HCEC 1CT (cell line): ENCODE data around the gene RPL13.
"Not testable (repeated sequence)": the region's sequence is repeated elsewhere in the genome, so short reads cannot be mapped to it uniquely, and the experiment has no call there.

Experiments used
- DNase-seq: peaks from one replicate; pipeline ENCODE4 v3.0.0-alpha.2; 2017

RPL13 gene

DNA sequence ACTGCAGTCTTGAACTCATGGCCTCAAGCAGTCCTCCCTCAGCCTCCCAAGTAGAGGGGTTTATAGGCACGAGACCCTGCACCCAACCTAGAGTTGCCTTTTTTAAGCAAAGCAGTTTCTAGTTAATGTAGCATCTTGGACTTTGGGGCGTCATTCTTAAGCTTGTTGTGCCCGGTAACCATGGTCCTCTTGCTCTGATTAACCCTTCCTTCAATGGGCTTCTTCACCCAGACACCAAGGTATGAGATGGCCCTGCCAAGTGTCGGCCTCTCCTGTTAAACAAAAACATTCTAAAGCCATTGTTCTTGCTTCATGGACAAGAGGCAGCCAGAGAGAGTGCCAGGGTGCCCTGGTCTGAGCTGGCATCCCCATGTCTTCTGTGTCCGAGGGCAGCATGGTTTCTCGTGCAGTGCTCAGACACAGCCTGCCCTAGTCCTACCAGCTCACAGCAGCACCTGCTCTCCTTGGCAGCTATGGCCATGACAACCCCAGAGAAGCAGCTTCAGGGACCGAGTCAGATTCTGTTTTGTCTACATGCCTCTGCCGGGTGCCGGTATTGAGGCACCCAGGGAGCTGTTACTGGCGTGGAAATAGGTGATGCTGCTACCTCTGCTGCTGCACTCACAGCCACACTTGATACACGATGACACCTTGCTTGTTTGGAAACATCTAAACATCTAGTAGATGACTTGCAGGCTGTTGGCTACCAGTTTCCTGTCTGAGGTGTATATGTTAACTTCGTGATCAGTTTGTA is 3.3 kb downstream of the RPL13 start:
- DNase-seq, result no peak

DNA sequence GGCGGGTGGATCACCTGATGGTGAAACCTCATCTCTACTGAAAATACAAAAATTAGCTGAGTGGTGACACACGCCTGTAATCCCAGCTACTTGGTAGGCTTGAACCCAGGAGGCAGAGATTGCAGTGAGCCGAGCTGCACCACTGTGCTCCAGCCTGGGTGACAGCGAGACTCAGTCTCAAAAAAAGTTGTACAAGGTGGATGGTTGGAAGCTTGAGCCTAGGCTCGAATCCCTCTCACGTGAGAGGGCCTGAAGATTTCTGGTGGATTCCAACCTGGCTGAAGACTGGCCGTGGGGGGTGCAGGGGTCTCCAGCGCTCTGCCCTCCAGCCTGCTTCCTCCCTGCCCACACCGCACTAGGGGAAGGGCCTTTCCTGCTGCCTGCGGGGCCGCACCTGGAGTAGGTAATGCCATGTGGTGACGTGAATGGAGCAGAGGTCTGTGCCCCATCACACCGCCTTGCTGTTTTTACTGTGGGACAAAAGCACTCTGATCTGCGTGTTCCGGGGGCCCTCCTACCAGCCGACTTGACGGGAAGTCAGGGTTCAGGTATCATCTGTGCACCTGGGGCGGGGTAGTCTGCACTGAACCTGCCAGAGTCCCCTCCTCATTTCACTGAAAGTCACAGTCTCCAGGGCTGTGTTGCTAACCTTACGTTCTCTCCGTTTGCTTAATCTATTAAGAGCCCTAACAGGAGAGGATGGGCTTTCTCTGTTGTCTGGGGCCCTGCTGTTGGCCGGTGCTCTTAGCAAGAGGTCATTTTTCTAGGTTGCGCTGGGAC is 4.2 kb downstream of the RPL13 start:
- DNase-seq, result no peak

DNA sequence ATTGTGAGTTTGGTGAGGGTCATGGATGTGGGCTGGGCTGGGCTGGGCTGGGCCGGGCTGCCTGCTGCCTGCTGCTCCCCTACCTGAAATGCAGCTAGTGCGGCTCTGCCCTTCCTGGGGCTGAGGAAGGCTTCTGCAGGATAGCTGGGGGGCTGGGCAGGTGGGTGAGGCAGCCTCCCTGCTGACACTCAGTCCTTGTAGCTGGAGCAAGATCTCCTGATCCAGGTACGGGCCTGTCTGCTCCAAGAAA is 4.7 kb downstream of the RPL13 start:
- DNase-seq, result no peak

DNA sequence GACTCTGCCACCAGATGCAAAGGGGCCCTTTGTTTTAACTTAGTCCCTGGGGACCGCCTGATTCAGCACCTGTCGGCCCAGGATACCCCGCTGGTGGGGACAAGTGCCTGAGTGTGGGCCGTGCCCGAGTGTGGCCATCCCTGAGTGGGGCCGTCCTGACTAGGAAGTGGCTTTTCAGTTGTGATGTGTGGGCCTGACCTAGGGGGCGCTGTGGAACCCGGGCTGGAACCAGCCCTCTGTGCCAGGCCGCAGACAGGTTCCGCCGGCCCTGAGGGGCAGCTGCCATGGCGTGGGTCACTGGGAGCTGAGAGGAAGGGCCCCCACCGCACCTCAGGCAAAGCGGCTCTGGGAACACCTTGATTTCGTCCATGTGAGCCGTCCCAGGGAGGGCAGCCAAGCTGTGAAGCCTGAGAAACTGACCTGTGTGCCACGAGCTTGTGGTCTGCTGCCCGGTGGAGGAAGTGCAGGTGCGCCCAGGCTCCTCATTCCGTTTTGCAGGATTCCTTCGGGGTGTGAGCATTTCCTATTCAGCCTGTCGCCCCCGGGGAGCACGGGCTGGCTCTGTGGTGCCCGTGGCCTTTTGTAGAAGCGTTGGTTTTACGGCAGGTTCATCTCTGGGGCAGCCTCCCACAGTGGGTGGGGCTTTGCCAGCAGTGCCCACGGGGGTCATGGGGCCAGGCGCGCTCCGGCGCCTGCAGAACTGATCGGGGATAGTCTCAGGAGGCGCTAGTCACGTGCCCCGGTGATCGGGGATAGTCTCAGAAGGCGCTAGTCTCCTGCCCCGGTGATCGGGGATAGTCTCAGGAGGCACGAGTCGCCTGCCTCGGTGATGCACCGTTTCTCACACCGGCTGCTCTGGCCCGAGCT is 5.3 kb downstream of the RPL13 start:
- DNase-seq, result peak; percentile 30

DNA sequence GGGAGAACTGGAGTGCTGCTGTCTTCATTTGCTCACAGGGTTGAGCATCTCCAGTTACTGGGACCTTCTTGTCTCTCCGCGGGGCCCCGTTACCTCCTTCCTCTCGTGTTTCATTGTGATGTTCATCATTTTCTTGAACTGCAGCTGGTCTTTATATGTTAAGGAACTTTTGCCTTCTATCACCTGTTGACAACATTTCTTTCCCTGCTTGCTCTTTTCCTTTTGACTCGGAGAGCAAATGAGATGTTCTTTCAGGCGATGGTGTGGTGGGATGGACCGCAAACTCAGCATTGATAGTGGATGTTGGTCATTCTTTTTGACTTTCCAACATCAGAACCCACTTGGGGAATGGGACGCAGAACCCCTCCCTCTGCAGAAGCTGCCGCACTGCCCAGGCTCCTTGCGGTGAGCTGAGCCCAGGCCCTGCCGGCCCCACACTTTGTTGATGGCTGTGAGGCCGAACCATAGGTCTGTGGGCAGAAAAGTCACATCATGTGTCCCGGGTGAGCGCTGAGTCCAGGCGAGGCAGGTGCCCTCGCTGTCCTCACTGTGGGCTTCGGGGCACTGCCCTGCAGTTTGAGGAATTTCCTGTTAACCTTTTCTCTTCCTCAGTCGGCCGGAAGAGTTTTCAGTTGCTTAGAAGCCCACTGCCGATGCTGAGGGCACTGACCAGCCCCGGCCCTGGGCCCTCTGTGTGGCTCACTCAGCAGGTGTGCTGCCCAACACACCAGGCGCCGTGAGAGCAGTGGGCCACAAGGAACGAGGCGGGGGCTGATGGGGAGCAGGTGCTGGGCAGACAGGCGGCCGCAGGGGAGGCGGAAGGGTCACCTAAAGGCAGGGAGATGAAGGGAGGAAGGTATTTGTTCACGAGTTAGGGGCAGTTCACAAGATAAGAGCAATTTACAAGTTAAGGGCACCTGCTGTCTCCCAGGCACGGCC is 7.4 kb downstream of the RPL13 start:
- DNase-seq, result no peak

DNA sequence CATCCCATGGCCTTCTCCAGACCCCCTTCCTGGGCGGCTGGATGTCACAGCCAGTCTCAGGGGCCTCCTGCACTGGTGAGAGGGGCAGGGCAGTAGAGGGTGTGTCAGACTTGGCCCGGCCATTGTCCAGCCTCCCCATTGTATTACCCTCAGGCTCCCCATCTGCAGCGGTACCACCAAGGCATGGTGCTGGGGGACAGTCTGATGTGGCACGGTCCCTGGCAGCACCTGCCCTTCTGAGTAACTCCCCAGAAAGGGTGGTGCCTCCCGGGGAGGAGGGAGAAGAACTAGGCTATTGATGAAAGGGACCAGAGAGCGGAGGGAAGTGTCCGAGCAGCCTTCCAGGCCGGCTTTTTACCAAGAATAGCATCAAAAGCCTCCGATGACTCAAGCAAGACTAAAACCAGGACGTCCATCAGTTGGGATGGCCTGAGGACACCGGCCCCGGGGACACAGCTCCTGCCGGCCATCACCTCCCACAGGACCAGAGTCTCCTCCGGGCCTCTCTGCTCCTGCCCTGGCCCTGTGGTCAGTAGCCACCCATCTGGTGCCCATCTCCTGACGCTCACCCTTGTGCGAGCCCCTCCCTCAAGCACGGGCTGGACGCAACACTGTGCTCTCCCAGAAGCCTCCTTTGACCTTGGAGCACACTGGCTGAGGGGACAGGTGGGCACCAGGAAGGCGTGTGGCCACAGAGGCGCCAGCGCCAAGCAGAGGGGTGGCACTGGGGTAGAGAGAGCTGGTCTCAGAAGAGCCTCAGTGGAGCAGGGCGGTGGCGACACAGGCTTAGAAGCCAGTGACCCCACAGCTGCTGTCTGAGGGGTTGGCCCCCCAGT is 9.2 kb downstream of the RPL13 start:
- no peak for DNase-seq

DNA sequence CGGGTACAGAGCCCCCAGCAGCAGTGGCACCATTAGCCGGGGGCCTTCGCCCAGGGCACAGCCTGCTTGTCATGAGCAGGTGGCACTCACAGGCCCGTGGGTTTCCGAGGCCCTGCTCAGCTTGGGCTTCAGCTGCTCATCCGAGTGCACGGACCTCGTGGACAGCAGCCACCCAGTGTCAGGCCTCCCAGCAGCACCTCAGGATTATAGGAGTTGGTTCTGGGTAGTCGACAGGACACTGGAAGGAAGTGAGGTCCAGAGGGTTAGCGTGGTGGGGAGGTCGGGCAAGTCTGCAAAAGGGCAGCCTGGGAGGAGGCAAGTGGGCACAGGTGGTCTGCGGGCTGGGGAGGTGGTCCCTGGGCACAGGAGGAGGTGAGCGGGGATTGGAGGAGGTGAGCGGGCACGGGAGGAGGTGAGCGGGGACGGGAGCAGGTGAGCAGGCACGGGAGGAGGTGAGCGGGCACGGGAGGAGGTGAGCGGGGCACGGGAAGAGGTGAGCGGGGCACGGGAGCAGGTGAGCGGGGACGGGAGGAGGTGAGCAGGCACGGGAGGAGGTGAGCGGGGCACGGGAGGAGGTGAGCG is 10.0 kb downstream of the RPL13 start:
- DNase-seq, result no peak

DNA sequence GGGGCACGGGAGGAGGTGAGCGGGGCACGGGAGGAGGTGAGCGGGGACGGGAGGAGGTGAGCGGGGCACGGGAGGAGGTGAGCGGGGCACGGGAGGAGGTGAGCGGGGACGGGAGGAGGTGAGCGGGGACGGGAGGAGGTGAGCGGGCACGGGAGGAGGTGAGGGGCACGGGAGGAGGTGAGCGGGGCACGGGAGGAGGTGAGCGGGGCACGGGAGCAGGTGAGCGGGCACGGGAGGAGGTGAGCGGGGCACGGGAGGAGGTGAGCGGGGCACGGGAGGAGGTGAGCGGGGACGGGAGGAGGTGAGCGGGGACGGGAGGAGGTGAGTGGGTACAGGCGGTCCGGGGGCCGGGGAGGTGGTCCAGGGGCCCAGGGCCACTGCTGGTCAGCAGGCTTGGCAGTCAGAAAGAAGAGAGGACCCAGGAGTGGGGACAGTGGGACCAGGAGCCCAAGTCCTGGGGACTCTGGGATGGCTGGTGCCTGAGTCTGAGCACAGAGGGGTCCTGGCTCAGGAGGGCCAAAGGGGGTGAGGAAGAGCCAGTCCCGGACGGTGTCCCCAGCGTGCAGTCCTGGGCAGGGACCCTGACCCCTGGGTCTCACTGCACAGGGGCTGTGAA is 10.6 kb downstream of the RPL13 start:
- not testable (repeated sequence) for DNase-seq

DNA sequence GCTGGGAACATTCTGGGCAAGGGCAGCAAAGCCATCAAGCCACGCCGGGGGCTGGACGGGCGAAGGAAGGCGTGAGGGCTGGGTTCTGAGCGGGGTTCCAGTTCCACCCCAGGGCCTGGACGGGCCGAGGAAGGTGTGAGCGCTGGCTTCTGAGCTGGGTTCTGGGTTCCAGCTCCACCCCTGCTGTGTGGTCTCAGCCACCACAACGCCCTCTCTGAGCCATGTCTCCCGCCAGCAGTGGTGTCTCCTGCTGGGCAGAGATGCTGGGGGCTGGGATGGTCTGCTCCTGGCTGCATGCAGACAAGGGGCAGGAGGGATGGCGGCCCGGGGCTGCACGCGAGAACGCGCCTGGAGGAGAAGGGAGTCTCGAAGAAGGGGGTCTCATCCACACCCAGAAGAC is 11.2 kb downstream of the RPL13 start:
- DNase-seq, result no peak

DNA sequence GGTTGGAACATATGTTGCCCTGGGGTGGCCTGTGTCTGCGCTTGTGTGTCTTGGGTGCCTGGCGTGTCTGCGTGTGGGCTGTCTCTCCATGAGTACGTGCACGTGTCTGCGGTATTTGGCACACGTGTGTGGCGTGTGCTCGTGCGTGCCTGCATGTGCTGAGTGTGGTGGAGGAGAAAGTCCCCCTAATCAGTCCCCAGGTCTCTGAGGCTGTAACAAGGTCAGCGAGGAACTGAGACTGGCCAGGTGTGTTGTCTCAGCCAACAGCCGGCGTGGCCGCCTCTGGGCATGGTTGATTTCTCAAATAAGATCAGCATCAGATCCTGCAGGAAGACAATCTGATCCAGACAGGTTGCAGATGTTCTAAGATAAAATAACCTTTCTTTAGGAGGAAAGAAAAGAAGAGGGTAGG is 11.6 kb downstream of the RPL13 start:
- no peak for DNase-seq

DNA sequence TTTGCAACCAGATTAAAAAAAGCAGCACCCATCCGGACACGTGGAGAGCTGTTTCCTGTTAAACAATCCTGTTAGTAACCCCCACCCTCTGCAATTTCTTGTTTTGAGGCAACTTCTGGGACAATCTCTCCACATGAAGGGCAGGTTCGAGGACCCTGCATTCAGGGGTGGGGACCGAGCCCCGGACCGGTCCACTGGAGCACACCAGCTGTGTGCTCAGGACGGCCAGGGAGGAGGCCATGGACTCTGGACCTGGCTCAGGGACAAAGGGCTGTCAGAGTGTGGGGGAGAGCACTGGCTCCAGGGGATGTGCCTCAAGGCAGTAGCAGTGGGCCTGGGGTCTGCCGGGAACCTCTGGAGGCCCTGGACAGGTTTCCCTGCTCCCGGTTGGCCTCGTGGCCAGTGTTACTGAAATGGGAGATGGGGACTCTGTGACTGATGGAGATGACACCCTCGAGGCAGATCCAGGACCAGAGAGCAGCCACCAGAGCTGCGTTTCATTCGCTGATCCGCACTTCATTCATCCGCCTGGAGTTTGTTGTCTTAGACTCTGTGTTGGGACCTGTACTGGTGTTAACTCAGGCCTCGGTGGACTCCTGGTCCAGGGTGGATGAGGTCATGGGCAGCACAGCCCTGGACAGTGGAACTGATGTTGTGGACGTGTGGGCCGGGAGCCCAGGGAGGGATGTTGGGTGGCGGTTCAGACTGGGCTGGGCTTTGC is 12.2 kb downstream of the RPL13 start:
- DNase-seq, result no peak

DNA sequence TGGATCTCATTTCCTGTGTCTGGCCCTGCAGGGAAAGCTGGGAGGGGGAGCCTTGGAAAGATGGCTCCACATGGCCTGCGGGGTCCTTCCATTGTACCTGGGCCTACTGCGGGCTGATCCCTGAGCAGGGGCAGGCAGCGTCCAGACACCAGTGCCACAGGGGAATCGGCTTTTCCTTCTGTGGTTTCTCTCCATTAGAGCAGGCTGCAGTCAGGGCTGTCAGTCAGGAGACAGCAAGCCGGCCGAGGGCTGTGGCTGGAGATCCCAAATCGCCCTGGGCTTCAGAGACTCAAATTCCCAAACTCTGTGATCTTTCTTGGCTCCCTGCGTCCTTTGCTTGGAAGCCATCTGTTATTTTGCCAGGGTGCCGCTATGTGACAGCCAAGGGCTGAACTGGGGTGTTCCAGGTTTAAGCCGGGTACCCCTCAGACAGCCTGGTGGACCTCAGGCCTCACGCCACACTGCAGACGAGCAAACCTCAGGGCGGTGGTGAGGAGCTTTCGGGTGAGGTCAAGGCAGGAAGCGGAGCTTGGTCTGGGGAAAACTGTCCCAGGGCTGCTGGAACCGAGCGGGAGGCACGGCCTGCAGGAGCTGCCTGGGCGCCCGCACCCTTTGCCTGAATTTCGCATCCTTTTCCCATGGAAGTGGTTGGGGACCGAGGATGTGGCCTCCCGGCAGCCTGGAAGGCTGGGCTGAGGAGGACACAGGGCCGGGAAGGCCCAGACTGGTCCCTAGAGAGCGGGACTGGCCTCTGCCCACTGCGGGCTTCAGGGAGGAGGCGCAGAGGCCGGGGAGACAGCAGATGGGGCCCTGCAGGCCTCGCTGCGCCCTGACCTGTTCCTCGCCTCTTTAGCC is 13.6 kb downstream of the RPL13 start:
- no peak for DNase-seq

DNA sequence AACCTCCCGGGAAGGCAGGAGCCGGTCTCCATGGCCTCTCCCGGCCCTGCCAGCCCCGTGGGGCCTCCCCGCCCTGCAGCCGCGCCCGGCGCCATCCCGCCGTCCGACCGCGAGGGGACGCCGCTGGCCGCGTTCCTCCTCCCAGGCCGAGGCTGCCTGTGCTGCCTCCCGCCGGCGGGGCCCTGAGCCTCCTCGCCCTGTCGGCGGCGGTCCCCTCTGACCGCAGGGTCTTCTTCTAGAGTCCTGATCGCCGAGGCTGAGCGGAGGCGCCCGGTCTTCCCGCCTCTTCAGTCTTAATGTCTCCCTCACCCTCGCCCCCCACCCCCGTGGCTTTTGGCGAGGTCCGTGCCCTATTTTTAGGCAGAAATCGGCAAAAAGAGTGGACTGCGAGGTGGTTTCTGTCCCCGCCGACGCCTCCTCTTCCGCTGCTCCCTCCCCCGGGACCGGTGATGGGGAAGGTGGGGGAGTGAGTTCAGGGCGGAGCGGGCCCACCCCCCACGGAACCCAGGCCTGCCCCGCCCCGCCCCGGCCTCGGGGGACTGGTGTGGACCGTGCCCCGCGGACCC is 14.3 kb downstream of the RPL13 start:
- DNase-seq, result peak; percentile 81

DNA sequence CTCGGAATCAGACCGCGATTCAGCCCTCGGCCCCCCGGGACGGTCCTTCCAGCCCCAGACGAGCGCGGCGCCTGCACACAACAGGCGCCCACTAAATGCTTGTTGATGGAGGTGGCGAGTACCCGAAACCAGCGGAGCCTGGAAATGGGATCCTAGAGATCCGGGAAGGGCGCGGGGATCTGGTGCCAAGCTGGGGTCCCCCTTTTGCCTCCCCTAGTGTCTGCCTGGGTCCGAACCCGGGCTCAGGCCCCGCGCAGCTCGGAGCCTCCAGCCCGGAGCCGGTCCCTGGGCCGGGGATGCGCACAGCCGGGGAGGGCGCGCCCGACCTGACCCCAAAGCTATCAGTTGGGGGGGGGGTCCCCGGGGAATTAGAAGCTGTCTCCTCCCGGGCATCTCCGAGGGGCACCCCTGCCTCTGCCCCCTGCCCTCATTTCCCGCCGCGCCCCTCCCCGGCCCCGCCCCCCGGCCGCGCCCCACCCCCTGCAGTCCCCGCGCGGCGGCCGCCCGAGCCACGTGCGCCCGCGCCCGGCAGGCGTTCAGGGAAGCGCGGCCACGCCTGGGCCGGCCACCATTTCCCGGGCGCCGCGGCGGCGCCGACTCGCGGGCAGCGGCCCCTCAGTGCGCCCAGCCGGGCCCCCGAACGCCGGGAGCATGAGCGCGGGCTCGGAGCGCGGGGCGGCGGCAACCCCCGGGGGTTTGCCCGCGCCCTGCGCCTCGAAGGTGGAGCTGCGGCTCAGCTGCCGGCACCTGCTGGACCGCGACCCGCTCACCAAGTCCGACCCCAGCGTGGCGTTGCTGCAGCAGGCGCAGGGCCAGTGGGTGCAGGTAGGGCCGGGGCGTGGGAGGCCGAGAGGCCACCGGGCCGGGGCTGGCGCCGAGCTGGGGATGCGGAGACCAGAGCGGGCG is 15.0 kb downstream of the RPL13 start, which contains the start of gene CPNE7:
TSS of gene CPNE7 (plus strand) at position 512 of the 906 bp plus-strand sequence. CDS start at position 652, 140 bp downstream.
- peak; percentile 41 for DNase-seq

DNA sequence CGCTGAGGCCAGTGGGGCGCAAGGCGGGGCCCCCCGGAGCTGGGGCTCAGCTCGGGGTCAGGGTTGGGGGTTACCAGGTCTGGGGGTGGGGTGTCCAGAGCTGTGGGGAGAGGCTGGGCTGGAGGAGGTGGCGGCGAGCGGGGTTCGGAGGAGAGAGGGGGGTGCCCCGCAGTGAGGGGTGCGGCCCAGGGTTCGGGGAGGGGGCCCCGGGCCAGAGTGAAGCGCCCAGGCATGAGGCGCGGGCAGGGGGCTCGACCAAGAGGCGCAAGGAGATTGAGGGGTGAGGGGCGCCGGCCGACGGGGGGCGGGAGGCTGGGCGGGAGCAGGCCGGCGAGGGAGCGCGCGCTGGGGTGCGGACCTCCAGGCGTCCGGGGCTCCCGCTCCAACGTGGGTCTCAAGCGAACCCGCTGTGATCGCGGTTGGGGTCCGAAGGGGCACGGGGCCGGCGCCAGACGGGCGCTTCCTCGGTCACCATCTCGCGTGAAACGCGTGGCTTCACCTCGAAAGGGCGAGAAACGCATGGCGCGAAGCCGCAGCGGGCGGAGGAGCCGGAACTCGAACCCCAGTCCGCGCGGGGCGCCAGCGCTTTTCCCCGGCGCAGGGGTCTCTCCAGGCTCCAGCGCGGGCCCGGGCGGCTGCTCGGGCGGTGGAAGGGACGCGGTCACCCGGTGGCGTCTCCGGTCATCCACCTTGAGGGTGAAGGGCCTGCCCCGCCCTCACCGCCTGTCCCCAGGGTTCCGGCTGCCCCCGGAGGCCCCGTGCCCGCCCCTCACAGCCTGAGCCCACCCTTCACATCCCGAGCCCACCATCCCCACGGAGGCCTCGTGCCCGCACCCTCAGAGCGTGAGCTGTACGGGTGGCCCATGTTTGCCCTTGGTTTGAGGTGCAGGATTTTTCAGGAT is 15.9 kb downstream of the RPL13 start:
- DNase-seq, result no peak

DNA sequence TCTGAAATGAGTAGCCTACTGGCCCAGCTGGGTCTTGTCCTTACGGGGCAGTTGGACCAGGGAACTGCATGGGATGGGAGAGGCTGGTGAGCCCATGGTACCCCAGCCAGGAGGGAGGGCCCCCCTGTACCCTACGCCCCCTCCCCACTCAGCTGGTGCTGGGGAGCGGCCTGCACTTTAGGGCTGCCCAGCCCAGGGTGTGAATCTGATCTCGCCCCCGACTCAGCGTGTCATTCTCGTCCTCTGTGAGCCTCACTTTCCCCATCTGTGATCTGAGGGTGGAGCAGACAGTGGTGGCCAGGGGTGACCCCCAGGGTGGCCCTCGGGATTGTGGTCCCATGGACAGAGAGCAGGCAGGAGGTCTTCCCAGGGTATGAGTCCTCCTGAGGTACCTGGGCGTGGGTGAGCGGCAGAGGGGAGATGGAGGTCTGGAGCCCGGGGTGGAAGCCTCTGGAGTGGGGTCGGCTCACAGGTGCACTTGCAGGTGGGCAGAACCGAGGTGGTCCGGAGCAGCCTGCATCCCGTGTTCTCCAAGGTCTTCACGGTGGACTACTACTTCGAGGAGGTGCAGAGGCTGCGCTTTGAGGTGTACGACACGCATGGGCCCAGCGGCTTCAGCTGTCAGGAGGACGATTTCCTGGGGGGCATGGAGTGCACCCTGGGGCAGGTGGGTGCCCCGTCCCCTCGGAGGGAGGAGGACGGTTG is 16.7 kb downstream of the RPL13 start:
- DNase-seq, result no peak
